ENCODE results near the gene PLXNB1.
"Not testable (repeated sequence)": the region's sequence is repeated elsewhere in the genome, so short reads cannot be mapped to it uniquely, and the experiment has no call there.

The PLXNB1 gene

DNA sequence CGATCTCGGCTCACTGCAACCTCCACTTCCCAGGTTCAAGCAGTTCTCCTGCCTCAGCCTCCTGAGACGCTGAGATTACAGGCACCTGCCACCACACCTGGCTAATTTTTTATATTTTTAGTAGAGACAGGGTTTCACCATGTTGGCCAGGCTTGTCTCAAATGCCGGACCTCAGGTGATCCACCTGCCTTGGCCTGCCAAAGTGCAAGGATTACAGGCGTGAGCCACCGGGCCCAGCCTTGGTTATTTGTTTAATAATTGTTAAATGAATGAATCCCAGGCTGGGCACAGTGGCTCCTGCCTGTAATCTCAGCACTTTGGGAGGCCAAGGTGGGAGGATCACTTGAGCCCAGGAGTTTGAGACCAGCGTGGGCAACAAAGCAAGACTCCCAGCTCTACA is 31.9 kb upstream of the PLXNB1 start:
- not testable (repeated sequence) for DNase-seq

DNA sequence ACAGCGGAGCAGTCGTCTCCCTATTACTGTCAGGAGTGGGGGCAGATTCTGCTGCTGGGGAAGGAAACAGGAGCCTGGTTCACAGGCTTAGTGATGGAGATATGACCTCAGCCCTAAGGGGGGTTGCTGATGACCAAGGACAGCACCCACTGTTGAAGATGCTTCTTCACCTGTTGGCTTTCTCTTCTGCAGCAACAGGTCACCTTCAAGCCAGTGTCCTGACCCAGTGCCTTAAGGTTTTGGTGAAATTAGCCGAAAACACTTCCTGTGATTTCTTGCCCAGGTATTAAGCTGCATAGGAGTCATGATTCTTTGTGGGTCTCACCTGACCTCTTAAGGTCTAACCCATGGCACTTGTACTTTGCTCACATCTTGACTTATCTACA is 30.6 kb upstream of the PLXNB1 start:
- DNase-seq: no peak

DNA sequence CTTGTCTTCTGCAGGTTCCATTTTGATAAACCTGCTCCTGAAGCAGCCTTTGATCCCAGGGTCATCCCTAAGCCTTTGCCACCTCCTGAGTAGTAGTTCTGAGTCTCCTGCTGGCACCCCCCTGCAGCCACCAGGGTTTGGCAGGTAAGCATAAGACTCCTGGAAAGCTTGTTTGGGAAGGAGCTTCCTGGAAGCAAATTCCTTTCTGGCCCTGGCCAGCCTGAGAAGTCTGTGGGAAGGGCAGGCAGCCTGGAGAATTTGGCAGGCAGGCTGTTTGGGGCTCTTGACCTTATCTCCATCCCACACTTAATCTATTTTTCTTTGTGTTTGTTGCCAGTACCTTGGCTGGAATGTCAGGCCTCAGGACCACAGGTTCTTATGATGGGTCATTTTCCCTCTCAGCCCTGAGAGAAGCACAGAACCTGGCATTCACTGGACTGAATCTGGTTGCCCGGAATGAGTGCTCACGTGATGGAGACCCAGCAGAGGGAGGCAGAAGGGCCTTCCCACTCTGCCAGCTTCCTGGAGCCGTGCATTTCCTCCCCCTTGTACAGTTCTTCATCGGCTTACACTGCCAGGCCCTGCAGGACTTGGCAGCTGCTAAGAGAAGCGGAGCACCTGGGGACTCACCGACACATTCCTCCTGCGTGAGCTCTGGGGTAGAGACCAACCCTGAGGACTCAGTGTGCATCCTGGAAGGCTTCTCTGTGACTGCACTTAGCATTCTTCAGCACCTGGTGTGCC is 30.1 kb upstream of the PLXNB1 start:
- no peak for DNase-seq

DNA sequence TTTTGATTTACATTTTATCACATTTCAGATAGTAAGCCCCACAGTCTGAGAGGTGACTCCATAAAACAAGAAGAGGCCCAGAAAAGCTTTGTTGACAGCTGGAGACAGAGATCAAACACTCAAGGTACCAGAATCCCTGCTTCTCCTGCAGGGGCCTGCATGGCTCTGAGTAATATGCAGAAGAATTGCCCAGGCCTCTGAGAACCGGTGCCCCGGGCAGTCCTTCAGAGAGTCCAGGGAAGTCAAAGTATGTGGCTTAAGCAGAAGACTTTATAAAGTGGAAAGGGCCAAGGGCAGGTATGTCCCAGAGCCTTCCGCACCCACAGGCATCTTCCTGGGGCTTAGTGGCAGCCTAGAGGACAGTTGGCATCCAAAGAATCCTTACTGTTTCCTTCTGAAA is 29.4 kb upstream of the PLXNB1 start:
- DNase-seq: no peak

DNA sequence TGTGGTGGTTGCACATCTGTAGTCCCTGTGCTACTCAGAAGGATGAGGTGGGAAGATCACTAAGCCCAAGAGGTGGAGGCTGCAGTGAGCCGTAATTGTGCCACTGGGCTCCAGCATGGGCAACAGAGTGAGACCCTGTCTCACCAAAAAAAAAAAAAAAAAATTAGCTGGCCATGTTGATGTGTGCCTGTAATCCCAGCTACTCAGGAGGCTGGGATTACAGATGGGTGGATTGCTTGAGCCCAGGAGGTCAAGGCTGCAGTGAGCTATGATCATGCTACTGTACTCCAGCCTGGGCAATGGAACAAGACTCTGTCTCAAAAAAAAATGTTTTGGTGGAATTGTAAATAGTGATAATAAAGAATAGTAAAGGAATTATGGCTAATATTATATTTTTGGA is 26.6 kb upstream of the PLXNB1 start:
- no peak for DNase-seq

DNA sequence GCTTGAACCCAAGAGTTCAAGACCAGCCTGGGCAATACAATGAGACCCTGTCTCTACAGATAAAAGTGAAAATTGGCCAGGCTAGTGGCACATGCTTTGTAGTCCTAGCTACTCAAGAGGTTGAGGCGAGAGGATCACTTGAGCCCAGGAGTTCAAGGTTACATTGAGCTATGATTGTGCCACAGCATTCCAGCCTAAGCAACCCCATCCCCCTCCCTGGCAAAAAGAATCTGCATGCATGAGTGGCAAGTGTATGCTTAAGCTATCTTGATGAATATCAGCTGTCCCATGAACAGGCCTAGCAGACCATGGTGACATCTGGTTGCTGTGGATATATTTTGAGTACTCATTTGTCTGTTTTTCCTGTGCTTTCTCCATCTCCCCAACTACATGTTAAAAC is 21.4 kb upstream of the PLXNB1 start:
- no peak for DNase-seq

DNA sequence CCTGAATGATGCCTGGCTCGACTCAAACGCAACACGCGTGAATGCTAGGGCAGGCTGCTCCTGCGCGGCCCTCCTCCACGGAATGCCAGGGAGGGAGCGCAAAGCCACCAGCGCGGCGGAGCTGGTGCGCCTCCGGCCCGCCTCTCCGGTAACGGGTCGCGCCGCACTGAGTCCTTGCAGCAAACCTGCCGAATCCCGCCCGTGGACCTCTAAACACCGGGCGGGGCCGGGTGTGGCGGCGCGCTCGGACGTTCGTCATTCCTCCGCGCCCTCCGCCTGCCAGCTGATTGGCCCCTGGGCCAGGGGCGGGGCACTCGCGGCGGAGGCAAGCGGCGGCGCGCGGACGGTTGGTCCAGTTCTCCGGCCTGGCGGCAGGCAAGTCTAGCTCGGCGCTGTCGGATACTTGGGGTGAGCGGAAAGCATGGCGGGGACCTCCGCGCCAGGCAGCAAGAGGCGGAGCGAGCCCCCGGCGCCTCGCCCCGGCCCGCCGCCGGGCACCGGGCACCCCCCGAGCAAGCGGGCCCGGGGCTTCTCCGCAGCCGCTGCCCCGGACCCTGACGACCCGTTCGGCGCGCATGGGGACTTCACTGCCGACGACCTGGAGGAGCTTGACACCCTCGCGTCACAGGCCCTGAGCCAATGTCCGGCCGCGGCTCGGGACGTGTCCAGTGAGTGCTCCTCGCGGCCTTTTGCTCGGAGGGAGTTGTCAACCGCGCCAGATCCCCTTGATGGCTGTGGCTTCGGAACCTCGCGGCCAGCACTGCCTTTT is 16.7 kb upstream of the PLXNB1 start, which contains the start of gene ATRIP:
Gene ATRIP (plus strand): TSS at position 313 of the 769 bp plus-strand sequence. CDS start 109 bp downstream, at position 422.
- DNase-seq: peak; percentile 89

DNA sequence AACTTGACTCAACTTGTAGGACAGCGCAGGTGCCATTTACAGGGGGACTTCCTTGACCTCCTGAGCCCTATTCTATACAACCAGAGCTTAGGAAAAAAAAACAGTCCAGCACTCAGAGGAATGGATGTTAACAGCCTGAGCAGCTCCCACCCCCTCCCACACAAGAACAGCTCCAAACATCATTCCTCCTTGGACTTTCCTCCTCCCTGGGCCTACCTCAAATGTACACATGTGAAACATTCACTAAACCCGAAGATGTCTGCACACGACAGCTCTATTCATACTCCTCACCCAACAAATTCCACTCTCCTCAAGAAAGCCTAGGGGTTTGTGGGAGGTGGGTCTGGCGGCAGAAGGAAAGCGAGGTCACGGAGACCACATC is 16.1 kb upstream of the PLXNB1 start:
- no peak for DNase-seq

DNA sequence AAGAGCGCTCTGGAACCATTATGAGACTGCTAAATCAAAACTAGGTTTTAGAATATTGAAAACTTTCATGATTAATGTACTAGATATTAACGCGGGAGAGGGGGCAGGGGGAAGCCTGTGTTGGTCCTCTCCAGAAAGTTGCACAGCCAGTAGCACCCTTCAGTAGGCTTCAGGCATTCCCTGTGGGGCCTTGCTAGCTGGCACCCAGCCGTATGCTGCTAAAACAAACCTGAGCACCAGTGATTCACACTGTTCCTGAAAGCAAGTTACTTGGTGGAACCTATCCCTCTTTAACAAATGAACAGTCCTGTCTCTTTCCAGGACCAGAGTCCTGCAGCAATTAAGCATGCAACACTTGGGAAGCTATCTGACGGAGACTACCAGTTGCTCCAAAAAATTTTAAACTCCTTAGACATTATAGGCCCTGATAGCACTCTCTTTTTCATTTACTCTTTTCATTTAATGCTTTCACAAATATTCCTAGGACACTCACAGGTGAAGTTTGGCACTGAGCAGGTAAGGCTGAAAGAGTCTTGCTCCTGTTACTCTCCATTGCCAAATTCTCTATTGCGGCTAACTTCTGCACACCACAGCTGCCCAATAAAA is 15.5 kb upstream of the PLXNB1 start:
- no peak for DNase-seq

DNA sequence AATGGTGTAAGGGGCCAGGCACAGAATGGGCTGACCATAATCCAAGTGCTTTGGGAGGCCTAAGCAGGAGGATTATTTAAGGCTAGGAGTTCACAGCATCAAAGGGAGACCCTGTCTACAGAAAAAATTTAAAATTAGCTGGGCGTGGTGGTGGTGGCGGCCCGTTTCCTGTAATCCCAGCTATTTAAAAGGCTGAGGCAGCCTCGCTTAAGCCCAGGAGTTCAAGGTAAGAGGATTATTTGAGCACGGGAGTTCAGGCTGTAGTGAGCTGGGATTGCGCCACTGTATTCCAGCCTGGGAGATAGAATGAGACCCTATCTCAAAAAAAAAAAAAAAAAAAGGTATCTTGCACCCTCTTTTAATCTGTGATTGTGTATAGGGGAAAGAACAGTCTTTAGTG is 12.1 kb upstream of the PLXNB1 start:
- DNase-seq: no peak

DNA sequence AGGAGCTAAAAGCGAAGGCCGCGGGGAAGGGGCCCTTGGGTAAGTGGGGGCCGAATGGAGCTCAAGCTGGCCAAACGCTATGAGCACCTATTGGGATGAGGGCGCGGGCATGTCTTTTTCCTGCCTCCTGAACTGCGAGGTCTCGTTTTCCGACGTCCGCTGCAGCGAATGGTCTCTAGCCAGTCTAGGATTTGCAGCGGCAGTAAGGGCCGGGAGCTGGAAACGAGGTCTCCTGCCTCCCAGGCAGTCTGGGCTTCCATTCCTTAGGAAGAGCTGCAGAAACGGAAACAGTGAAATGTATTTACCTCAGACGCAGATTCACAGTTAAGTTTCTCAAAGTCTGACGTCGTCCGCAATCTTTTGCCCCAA is 10.7 kb upstream of the PLXNB1 start:
- no peak for DNase-seq

DNA sequence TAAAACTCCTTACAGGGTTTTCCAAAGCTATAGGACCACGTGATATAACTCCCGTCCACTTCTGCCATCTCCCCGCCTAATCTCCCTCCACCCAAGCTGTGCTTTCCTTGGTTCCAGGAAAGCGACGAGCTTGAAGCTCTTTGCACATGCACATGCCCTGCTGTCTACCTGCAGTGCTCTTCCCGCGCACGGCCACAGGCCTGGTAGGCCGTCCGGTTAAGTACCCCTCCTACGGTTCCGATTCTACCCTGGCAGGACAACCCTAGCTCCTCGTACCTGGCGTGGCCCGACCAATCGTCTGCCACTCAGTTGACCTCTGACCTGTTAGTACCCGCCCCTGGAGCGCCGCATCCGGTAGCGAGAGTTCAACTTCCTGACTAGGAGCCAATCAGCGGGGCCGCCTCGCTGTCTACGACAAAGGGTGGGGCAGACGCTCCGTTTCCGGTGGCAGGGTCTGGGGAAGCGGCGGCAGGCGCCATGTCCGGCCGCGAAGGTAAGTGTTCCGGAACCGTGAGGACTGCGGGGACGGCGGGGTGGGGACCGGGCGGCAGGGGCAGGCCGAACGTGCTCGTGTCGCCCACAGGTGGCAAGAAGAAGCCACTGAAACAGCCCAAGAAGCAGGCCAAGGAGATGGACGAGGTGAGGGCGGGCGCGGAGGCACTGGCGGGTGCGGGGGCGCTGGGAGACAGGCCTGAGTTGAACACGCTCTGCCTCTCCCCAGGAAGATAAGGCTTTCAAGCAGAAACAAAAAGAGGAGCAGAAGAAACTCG is 10.1 kb upstream of the PLXNB1 start, which contains the start of the genes CCDC51 and TMA7:
Gene CCDC51 (minus strand): TSS at position 300 of the 770 bp plus-strand sequence. CDS start 4,991 bp downstream, outside the sequence.
Gene TMA7 (plus strand): TSS at position 438 of the 770 bp plus-strand sequence. CDS start 40 bp downstream, at position 478.
- DNase-seq: peak; percentile 98

DNA sequence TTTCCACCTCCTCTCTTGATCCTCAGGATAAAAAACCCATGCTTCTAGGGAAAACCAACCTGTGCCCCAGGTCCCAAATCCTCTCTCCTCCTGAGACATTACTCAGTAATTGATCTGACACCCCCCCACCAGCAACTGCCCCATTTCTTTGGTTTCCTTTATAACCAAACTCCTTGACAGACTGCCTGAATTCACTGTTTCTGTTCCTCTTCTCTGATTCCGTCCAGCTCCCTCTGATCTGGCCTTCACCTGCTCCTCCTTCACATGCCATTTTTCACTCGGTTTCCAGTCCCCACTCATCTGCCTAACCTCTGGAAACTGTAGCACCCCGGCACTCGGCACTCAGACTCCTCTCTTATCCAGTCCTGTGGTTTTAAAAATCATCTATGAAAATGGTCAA is 7.9 kb upstream of the PLXNB1 start:
- no peak for DNase-seq

DNA sequence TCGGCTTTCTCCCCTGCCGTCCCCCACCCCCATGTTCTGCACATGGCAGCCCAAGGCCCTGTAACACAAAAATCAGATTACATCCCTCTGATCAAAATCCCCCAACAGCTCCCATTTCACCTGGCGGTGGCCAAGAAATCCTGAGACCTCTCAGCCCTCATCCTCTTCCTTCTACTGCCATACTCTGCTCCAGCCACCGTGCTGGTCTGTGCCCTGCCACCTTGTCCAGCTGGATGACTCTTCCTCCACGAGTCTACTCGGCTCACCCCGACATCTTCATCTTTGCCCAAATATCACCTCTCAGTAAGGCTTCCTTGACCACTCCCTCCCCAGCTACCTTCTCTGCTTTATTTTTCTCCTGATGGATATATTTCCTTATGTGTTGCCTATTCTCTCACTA is 7.0 kb upstream of the PLXNB1 start:
- DNase-seq: no peak

DNA sequence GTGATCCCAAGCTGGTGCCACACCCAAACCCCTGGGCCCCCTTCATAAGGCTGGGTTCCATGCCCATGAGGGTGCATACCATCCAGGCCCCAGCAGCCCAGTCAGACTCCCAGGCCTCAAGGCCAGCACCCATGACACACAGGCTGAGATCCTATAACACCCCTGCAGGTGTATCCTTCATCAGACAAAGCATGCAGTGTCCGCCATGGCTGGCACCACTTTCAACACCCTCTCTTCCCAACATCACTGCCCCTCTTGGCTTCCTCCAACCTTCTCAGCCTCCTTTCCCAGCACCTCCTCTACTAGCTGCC is 6.5 kb upstream of the PLXNB1 start:
- DNase-seq: no peak

DNA sequence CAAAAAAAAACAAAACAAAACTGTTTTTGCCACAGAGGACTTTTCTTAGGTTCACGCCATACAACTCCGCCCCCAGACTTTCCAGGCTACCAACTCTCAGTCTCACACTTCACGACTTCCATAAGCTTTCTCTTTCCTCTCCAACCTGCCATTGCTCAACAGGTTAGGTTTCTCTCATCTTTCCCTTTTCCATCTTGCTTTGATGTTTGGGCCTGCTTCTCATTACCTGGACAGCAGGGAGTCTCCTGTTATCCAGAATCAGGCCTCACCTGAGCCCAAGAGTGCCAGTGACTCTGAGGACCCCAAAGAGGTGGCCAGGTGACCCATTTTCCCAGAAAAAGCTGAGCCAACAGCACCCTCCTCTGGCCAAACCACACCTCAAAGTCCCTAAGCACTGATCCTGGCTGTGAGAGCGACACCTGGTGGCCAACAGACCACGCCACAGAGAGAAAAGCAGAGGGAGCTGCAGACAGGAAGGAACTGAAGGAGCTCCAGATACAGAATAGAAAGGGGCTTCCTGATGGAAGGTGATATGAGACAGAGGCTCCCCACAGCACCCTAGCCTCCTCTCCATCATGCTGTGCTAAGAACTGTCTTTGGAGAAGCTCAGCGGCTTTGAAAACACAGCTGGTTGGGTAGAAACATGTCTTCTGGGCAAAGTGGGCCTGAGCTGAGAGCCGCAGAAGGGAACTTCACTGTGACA is 6.0 kb upstream of the PLXNB1 start:
- DNase-seq: peak; percentile 90

DNA sequence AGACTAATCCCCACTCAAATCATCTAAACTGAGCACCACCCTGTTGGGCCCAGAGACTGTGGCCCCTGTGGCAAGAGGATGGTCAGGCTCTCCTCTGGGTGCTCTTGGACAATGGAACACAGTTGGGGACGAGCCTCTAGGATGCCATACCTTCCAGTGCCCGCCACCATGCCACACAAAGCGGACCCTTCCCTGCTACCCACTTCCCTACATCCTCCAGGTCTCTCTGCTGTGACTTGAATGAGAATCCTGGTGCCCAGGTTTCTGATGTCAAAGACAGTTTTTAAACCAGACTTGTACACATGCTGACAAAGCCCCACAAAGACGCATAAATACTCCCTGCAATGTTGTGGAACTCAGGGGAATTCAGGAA is 5.3 kb upstream of the PLXNB1 start:
- no peak for DNase-seq

DNA sequence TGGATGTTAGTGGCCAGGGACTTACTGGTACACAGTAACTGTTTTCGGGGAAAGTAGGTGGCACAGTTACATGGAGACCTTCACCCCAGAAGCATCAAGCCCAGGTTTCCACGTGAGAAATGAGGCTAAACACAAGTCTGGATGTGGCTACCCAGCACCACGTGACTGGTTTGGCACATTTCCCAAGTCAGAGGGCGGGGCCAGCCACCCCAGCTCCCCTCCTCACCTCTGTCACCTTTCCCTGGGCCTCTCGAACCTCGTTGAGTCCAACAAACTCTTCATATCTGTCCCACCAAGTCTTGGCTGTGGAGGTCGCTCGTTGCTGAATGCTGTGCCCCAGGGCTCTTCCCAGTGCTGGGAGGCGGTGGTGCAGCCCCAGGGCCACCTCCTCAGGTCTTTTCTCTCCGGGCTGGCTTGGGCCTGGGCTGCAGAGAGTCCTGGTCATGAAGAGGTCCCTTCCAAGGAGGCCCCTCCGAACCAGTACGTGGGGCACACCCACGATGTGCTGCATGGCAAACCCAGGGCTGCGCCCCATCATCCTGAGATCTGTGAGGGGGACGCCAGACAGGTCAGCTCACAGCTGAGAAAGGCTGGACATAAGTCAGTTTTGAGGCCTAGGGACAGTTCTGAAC is 4.8 kb upstream of the PLXNB1 start:
- peak; percentile 18 for DNase-seq

DNA sequence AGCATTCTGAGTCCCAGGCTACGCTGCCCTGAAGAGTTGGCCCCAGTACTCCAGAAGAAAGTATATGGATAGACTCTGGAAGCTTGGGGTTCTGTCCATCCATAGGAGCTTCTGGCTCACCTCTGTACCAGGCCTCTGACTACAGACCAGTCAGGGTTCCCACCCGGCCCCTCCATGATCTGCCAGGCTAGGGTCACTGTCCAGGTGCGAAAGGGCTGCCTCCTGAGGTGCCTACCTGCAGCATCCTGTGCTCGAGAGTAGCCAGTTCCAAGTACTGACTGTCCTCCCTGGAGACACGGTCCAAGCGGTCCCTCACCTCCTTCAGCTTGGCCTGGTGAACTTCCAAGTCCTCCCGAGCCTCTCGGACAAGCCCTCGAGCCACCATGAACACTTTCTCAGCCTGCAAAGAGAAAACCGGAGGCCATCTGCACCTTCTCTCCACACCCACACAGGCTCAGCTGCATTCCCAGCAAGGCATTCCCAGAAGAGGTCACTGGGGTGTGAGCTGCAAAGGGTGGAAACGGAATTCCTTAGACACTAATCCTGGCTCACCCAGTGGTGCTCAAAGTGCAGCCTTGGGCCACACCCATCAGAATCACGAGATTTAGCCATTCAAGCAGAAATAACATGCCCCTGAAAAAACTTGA is 3.7 kb upstream of the PLXNB1 start:
- no peak for DNase-seq

DNA sequence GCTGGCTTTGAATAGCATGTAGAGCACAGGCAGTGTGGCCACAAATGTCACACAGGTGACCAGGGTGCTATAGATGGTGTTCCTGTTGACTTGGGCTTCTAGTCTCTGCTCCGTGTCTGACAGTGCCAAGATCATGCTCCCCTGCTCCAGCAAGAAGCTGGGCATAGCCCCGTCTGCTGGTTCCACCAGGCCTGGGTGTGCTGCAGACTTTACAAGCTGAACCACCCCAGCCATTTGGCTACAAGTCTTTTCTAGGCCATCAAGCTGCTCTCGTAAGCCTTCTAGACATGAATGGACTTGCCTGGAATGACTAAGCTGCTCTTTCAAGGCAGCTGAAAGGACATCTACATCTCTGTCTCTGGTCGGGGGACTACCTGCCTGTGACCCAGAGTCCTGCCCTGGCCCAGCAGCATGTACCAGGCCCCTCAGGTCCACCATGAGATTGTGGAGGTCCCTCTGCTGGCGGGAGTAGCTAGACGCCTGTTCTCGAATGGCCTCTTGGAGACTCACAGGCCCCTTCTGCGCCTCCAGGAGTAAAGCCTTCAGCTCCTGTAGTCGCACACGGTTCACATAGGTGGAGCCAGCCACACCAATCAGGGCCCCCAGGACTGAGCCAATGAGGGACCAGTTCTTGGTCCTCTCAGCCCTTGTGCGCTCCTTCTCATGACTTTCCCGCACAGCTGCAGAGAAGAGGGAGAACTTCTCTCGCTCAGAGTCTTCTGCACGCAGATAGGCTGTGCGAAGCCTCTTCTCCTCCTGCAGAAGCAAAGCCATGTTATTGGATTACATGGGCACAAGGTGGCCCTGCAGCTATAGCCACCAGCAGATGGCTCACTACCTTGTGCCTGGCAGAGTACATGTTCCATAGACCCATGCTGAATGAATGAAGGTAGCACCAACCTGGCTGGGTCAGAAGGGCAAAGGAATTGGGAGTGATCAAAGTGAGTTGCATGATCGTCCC is 2.8 kb upstream of the PLXNB1 start:
- no peak for DNase-seq

Data from CD4-positive, alpha-beta T cell treated with Interleukin-21 for 1 hour (primary cell).